Stimulated activated CD4-positive, alpha-beta T cell treated with anti-CD3 and anti-CD28 coated beads, TNF-alpha, amount 100 ng/mL, for 1 hour (primary cell): ENCODE data around the gene DYNC1I2.
"Not testable (repeated sequence)": the region's sequence is repeated elsewhere in the genome, so short reads cannot be mapped to it uniquely, and the experiment has no call there.

Source experiments
- DNase-seq, 3 donors: peaks; one replicate each; pipeline ENCODE4 v3.0.0-alpha.2; 2020; ENCODE audit warnings: low read depth in 3 of 3, low spot score in 1 of 3

Gene DYNC1I2

GRCh38 chr2:171712051-171712450 lies 24.8 kb downstream of the DYNC1I2 start:
- no peak for DNase-seq

- no peak for DNase-seq
These were observed 31.5 kb downstream of the DYNC1I2 start for GRCh38 chr2:171718720-171719119.

- no peak for DNase-seq
These were observed 32.4 kb downstream of the DYNC1I2 start for GRCh38 chr2:171719660-171720059.

GRCh38 chr2:171723716-171724683 lies 36.7 kb downstream of the DYNC1I2 start:
- DNase-seq, result no peak

- no peak for DNase-seq
These were observed 39.7 kb downstream of the DYNC1I2 start for GRCh38 chr2:171726847-171727450.

GRCh38 chr2:171728989-171729951 lies 42.0 kb downstream of the DYNC1I2 start:
- no peak for DNase-seq

- no peak for DNase-seq
These were observed 42.7 kb downstream of the DYNC1I2 start for GRCh38 chr2:171729952-171730317.

- DNase-seq, result no peak
These were observed 48.9 kb downstream of the DYNC1I2 start for GRCh38 chr2:171735991-171736710.

GRCh38 chr2:171741189-171741588 lies 53.9 kb downstream of the DYNC1I2 start:
- no peak for DNase-seq

- DNase-seq, result no peak
These were observed 55.5 kb downstream of the DYNC1I2 start for GRCh38 chr2:171742760-171743159.

GRCh38 chr2:171745141-171745540 lies 57.9 kb downstream of the DYNC1I2 start:
- no peak for DNase-seq

GRCh38 chr2:171745806-171746205 lies 58.5 kb downstream of the DYNC1I2 start:
- no peak for DNase-seq

GRCh38 chr2:171747371-171747770 lies 60.1 kb downstream of the DYNC1I2 start:
- DNase-seq, result no peak

- DNase-seq, result no peak
These were observed 67.1 kb downstream of the DYNC1I2 start for GRCh38 chr2:171754254-171754939.

GRCh38 chr2:171758762-171759161 lies 71.5 kb downstream of the DYNC1I2 start:
- DNase-seq, result not testable (repeated sequence)

GRCh38 chr2:171761176-171761575 lies 73.9 kb downstream of the DYNC1I2 start:
- not testable (repeated sequence) for DNase-seq

GRCh38 chr2:171762879-171763573 lies 75.8 kb downstream of the DYNC1I2 start:
- no peak for DNase-seq

GRCh38 chr2:171763602-171764001 lies 76.3 kb downstream of the DYNC1I2 start:
- no peak for DNase-seq

GRCh38 chr2:171771463-171771862 lies 84.2 kb downstream of the DYNC1I2 start:
- DNase-seq, result no peak
